Measurements from ENCODE around the gene TMEM140.

- TF ChIP-seq CTCF (IDR thresholded peaks at IDR 0.05) (no peak), POLR2A (IDR thresholded peaks at IDR 0.05) (no peak)
Measured at GRCh38 chr7:135129579-135129978, 18.3 kb upstream of the TMEM140 start.
